ENCODE data around the gene DPH1. TPM values are rescaled to one million over a fixed set of nuclear protein-coding genes. Genes with fewer than 3 reads are reported as not detected.

The DPH1 gene
- total RNA-seq, 5 donors from 2014 or later (not counting 1 experiment from before 2014, with no cell fraction given), result 84.6 to 116 (median 94.2) TPM

GRCh38 chr17:2030779-2031163 lies 818 bp downstream of the DPH1 start:
- H3K27ac Mint-ChIP-seq, result peak overlapping the region; percentile 86 to 87
- peaks cover 6% of the 10 kb centered on the region for H3K36me3 Mint-ChIP-seq
- CTCF ChIA-PET, result interaction anchor here in 1 of 2 donors (0.7 to 1.0 kb wide), 2 partner anchors 254 to 301 kb away, joined by 5 read pairs; no protein-coding TSS in a partner anchor
- peaks cover 7 to 17% of the 10 kb centered on the region in 2 donors for H3K36me3 ChIP-seq (ENCODE audit: control insufficient read depth in 2 of 2, extremely low read depth in 1 of 2, insufficient read depth in 1 of 2, low read length in 1 of 2)
- 21% methylated on average over 7 of the region's 10 CpGs for WGBS (ENCODE audit: insufficient coverage)
- H3K27ac ChIP-seq (ENCODE audit: low read length), result no peak overlapping the region
- peak in 3 of 35 experiments; percentile 33 to 35 (median 34) for DNase-seq
- H3K27me3 Mint-ChIP-seq, result peaks cover 7 to 19% of the 10 kb centered on the region in 2 donors
- no peak for ATAC-seq (replicated peaks in 1 of 4)
- H3K4me1 ChIP-seq (ENCODE audit: control insufficient read depth in 1 of 2, extremely low read depth in 1 of 2, insufficient read depth in 2 of 2, low read length in 2 of 2), result peaks cover 8 to 37% of the 10 kb centered on the region in 2 experiments
- H3K27me3 ChIP-seq (replicated peaks in 1 of 2; ENCODE audit: control insufficient read depth in 2 of 2, extremely low read depth in 1 of 2, insufficient read depth in 2 of 2, low read length in 1 of 2), result peaks cover 2 to 39% of the 10 kb centered on the region in 2 experiments
- peaks cover 15 to 35% (median 25%) of the 10 kb centered on the region in 3 donors for H3K4me1 Mint-ChIP-seq
- peak overlapping the region; percentile 96 to 100 for H3K4me3 ChIP-seq (ENCODE audit: control insufficient read depth in 1 of 2, extremely low read depth in 1 of 2, low read length in 1 of 2)
- no peaks in the 10 kb centered on the region for H3K9me3 Mint-ChIP-seq
- POLR2A ChIA-PET, result no interaction called here
- H3K9me3 ChIP-seq, result no peaks in the 10 kb centered on the region
- peak overlapping the region; percentile 93 to 95 (median 94) for H3K4me3 Mint-ChIP-seq

GRCh38 chr17:2033153-2033552 lies 3.2 kb downstream of the DPH1 start:
- Mint-ChIP-seq H3K4me3 (peak overlapping the region in 1 of 3 donors; percentile 19), H3K9me3 (no peaks in the 10 kb centered on the region), H3K36me3 (peaks cover 23% of the 10 kb centered on the region), H3K27ac (no peak overlapping the region), H3K4me1 (peaks cover 9 to 30% (median 21%) of the 10 kb centered on the region in 3 donors), H3K27me3 (peaks cover 0 to 4% of the 10 kb centered on the region in 2 donors)
- ChIA-PET POLR2A (no interaction called here), CTCF (no interaction called here)
- Histone ChIP-seq H3K27ac (ENCODE audit: low read length) (no peak overlapping the region), H3K4me3 (ENCODE audit: control insufficient read depth in 1 of 2, extremely low read depth in 1 of 2, low read length in 1 of 2) (no peak overlapping the region), H3K4me1 (ENCODE audit: control insufficient read depth in 1 of 2, extremely low read depth in 1 of 2, insufficient read depth in 2 of 2, low read length in 2 of 2) (peaks cover 6 to 33% of the 10 kb centered on the region in 2 experiments), H3K36me3 (ENCODE audit: control insufficient read depth in 2 of 2, extremely low read depth in 1 of 2, insufficient read depth in 1 of 2, low read length in 1 of 2) (peaks cover 22 to 36% of the 10 kb centered on the region in 2 donors), H3K9me3 (no peaks in the 10 kb centered on the region), H3K27me3 (replicated peaks in 1 of 2; ENCODE audit: control insufficient read depth in 2 of 2, extremely low read depth in 1 of 2, insufficient read depth in 2 of 2, low read length in 1 of 2) (peaks cover 0 to 17% of the 10 kb centered on the region in 2 experiments)
- no peak for DNase-seq
- ATAC-seq (replicated peaks in 1 of 4), result no peak
- WGBS (ENCODE audit: insufficient coverage), result 96% methylated on average over 4 of the region's 7 CpGs

- DNase-seq, result no peak
- ChIA-PET CTCF (interaction anchor here in 1 of 2 donors (0.5 kb wide), 1 partner anchor 9 kb away, joined by 4 read pairs; no protein-coding TSS in a partner anchor), POLR2A (no interaction called here)
- peaks cover 0 to 7% of the 10 kb centered on the region in 2 experiments for H3K27me3 ChIP-seq (replicated peaks in 1 of 2; ENCODE audit: control insufficient read depth in 2 of 2, extremely low read depth in 1 of 2, insufficient read depth in 2 of 2, low read length in 1 of 2)
- H3K4me3 ChIP-seq (ENCODE audit: control insufficient read depth in 1 of 2, extremely low read depth in 1 of 2, low read length in 1 of 2), result no peak overlapping the region
- Mint-ChIP-seq H3K27ac (no peak overlapping the region), H3K9me3 (no peaks in the 10 kb centered on the region), H3K4me3 (no peak overlapping the region), H3K27me3 (no peaks in the 10 kb centered on the region), H3K4me1 (peaks cover 9 to 30% (median 21%) of the 10 kb centered on the region in 3 donors), H3K36me3 (peaks cover 23% of the 10 kb centered on the region)
- no peaks in the 10 kb centered on the region for H3K9me3 ChIP-seq
- ATAC-seq (replicated peaks in 1 of 4), result no peak
- peaks cover 6 to 33% of the 10 kb centered on the region in 2 experiments for H3K4me1 ChIP-seq (ENCODE audit: control insufficient read depth in 1 of 2, extremely low read depth in 1 of 2, insufficient read depth in 2 of 2, low read length in 2 of 2)
- peaks cover 23 to 42% of the 10 kb centered on the region in 2 donors for H3K36me3 ChIP-seq (ENCODE audit: control insufficient read depth in 2 of 2, extremely low read depth in 1 of 2, insufficient read depth in 1 of 2, low read length in 1 of 2)
- no peak overlapping the region for H3K27ac ChIP-seq (ENCODE audit: low read length)
- no CpG with 5 or more reads among the region's 7 CpGs for WGBS (ENCODE audit: insufficient coverage)
These were observed 4.2 kb downstream of the DPH1 start for GRCh38 chr17:2034157-2034556.

DNA sequence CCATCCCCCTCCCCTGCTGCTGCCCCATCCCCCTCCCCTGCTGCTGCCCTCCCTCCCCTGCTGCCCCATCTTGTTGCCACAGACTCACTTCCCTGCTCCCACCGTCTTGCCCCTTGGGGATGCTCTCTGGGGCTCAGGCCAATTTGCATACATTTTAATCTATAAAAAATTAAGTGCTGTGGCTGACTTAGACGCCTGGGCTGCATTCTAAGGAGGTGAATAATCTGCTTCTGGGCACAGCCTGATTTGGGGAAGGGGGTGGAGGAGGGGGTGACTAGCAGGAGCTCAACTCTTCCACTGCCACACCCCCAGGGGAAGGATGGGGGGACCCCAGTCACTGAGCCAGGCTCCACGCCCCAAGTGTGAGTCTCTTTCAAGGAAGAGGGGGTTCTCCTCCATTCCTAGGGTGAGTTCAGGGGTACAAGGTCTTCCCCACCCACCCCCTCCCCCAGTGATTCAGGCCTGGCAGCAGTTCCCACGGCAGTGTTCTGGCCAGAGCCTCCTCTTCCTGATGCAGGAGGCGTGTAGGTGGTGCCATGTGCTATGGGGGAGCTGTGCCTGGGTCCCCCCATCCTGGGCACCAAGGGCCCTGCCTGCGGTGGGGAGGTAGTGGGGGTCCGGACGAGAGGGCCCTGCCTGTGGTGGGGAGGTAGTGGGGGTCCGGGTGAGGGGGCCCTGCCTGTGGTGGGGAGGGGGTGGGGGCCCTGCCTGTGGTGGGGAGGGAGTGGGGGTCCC lies 5.0 kb downstream of the DPH1 start:
- no peak for ATAC-seq (replicated peaks in 1 of 4)
- WGBS (ENCODE audit: insufficient coverage), result no CpG with 5 or more reads among the region's 9 CpGs
- H3K9me3 Mint-ChIP-seq, result no peaks in the 10 kb centered on the region
- ChIA-PET POLR2A (no interaction called here), CTCF (interaction anchor here in 1 of 2 donors (0.5 kb wide), 1 partner anchor 9 kb away, joined by 4 read pairs; no protein-coding TSS in a partner anchor)
- H3K27ac Mint-ChIP-seq, result no peak overlapping the region
- no peak overlapping the region for H3K4me3 ChIP-seq (ENCODE audit: control insufficient read depth in 1 of 2, extremely low read depth in 1 of 2, low read length in 1 of 2)
- no peak for DNase-seq
- H3K27me3 ChIP-seq (replicated peaks in 1 of 2; ENCODE audit: control insufficient read depth in 2 of 2, extremely low read depth in 1 of 2, insufficient read depth in 2 of 2, low read length in 1 of 2), result no peaks in the 10 kb centered on the region
- peaks cover 23% of the 10 kb centered on the region for H3K36me3 Mint-ChIP-seq
- no peak overlapping the region for H3K27ac ChIP-seq (ENCODE audit: low read length)
- no peaks in the 10 kb centered on the region for H3K9me3 ChIP-seq
- H3K27me3 Mint-ChIP-seq, result no peaks in the 10 kb centered on the region
- peaks cover 24 to 44% of the 10 kb centered on the region in 2 donors for H3K36me3 ChIP-seq (ENCODE audit: control insufficient read depth in 2 of 2, extremely low read depth in 1 of 2, insufficient read depth in 1 of 2, low read length in 1 of 2)
- peaks cover 6 to 26% of the 10 kb centered on the region in 2 experiments for H3K4me1 ChIP-seq (ENCODE audit: control insufficient read depth in 1 of 2, extremely low read depth in 1 of 2, insufficient read depth in 2 of 2, low read length in 2 of 2)
- peaks cover 9 to 28% (median 18%) of the 10 kb centered on the region in 3 donors for H3K4me1 Mint-ChIP-seq
- no peak overlapping the region for H3K4me3 Mint-ChIP-seq

DNA sequence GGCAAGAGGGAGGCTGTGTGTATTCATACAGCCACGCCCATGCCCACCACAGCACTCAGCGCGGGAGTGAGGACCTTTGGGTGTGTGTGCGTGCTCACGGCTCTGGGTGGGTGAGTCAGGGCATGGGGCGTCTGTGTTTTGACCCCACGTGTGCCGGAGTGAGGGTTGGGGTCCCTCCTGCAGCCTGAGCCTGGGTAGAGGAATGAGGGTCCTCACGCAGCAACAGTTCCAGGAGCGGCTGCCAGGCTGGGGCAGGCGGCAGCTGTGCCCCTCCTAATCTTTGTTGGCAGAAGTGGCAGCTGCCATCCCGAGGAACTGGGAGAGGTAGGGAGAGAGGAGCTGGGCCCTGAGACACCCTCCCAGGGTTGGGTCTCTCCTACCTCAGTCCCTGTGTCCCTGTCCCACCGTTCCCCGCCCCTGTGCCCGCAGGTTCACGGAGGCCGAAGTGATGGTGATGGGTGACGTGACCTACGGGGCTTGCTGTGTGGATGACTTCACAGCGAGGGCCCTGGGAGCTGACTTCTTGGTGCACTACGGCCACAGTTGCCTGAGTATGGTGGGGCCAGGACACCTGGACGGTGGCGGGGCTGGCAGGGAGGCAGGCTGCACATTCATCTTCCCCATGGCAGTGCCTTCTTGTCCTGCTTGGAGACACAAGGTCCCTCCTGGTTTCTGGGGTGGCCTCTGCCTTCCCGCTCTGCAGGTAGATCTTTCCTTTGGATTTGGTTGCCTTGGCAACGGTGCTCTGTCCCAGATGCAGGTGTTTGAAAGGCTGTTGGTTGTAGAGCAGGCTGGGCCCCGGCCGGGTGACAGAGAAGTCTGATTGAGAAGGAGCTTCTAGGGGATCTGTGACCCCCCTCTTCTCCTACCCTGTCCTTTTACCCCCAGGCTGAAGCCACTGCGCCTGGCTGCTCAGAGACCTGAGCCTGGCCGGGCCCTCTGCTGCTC lies 5.9 kb downstream of the DPH1 start:
- CTCF ChIA-PET, result no interaction called here
- no peak for ATAC-seq (replicated peaks in 1 of 4)
- H3K36me3 Mint-ChIP-seq, result peaks cover 23% of the 10 kb centered on the region

GRCh38 chr17:2037155-2037554 lies 7.2 kb downstream of the DPH1 start:
- Mint-ChIP-seq H3K27me3 (no peaks in the 10 kb centered on the region), H3K27ac (no peak overlapping the region), H3K36me3 (peaks cover 23% of the 10 kb centered on the region), H3K4me3 (no peak overlapping the region), H3K9me3 (no peaks in the 10 kb centered on the region), H3K4me1 (peaks cover 4 to 21% (median 14%) of the 10 kb centered on the region in 3 donors)
- 96% methylated on average over 8 of the region's 10 CpGs for WGBS (ENCODE audit: insufficient coverage)
- ATAC-seq (replicated peaks in 1 of 4) (no peak), DNase-seq (no peak)
- POLR2A ChIA-PET, result no interaction called here
- no peaks in the 10 kb centered on the region for H3K9me3 ChIP-seq
- peaks cover 29 to 53% of the 10 kb centered on the region in 2 donors for H3K36me3 ChIP-seq (ENCODE audit: control insufficient read depth in 2 of 2, extremely low read depth in 1 of 2, insufficient read depth in 1 of 2, low read length in 1 of 2)
- peaks cover 0 to 18% of the 10 kb centered on the region in 2 experiments for H3K4me1 ChIP-seq (ENCODE audit: control insufficient read depth in 1 of 2, extremely low read depth in 1 of 2, insufficient read depth in 2 of 2, low read length in 2 of 2)
- no peak overlapping the region for H3K4me3 ChIP-seq (ENCODE audit: control insufficient read depth in 1 of 2, extremely low read depth in 1 of 2, low read length in 1 of 2)
- CTCF ChIA-PET, result no interaction called here
- no peak overlapping the region for H3K27ac ChIP-seq (ENCODE audit: low read length)
- no peaks in the 10 kb centered on the region for H3K27me3 ChIP-seq (replicated peaks in 1 of 2; ENCODE audit: control insufficient read depth in 2 of 2, extremely low read depth in 1 of 2, insufficient read depth in 2 of 2, low read length in 1 of 2)

More for the DNA sequence above, 5.9 kb downstream of the DPH1 start:
- peaks cover 2 to 25% (median 17%) of the 10 kb centered on the region in 3 donors for H3K4me1 Mint-ChIP-seq
- no peak overlapping the region for H3K4me3 Mint-ChIP-seq
- H3K9me3 Mint-ChIP-seq, result no peaks in the 10 kb centered on the region
- H3K27ac Mint-ChIP-seq, result no peak overlapping the region
- DNase-seq, result no peak
- no peaks in the 10 kb centered on the region for H3K9me3 ChIP-seq
- no peak overlapping the region for H3K27ac ChIP-seq (ENCODE audit: low read length)
- POLR2A ChIA-PET, result interaction anchor here (0.6 kb wide), 2 partner anchors 222 to 742 kb away, joined by 3 to 7 read pairs; no protein-coding TSS in a partner anchor
- peaks cover 2 to 21% of the 10 kb centered on the region in 2 experiments for H3K4me1 ChIP-seq (ENCODE audit: control insufficient read depth in 1 of 2, extremely low read depth in 1 of 2, insufficient read depth in 2 of 2, low read length in 2 of 2)
- H3K36me3 ChIP-seq (ENCODE audit: control insufficient read depth in 2 of 2, extremely low read depth in 1 of 2, insufficient read depth in 1 of 2, low read length in 1 of 2), result peaks cover 29 to 51% of the 10 kb centered on the region in 2 donors
- 97% methylated on average over 24 of the region's 29 CpGs for WGBS (ENCODE audit: insufficient coverage)
- no peaks in the 10 kb centered on the region for H3K27me3 ChIP-seq (replicated peaks in 1 of 2; ENCODE audit: control insufficient read depth in 2 of 2, extremely low read depth in 1 of 2, insufficient read depth in 2 of 2, low read length in 1 of 2)
- no peak overlapping the region for H3K4me3 ChIP-seq (ENCODE audit: control insufficient read depth in 1 of 2, extremely low read depth in 1 of 2, low read length in 1 of 2)
- H3K27me3 Mint-ChIP-seq, result no peaks in the 10 kb centered on the region
